ENCODE measurements around the gene AGMO. TPM values are rescaled to one million over a fixed set of nuclear protein-coding genes. Genes with fewer than 3 reads are reported as not detected.

AGMO gene
- total and polyA plus RNA-seq, 2 of the 8 experiments (the other 6 are each of a cell fraction or from before 2014, with no cell fraction given), result 0.22 to 0.45 TPM

- TF ChIP-seq RBBP5 (IDR thresholded peaks at IDR 0.05; ENCODE audit: borderline replicate concordance, low read depth, low read length) (no peak), CTCF (IDR thresholded peaks at IDR 0.05; ENCODE audit: control extremely low read depth in 1 of 3, insufficient read depth in 1 of 3, low read depth in 1 of 3, low read length in 3 of 3) (no peak), RFX5 (IDR thresholded peaks at IDR 0.05; ENCODE audit: borderline replicate concordance, low read depth, low read length) (no peak), ASH2L (IDR thresholded peaks at IDR 0.05; ENCODE audit: low read length) (no peak), MAFK (IDR thresholded peaks at IDR 0.05; ENCODE audit: low read depth, low read length) (no peak), FOSL1 (IDR thresholded peaks at IDR 0.05; ENCODE audit: insufficient read depth, low read depth, low read length) (no peak), CEBPB (IDR thresholded peaks at IDR 0.05; ENCODE audit: low read depth, low read length) (no peak), NRF1 (IDR thresholded peaks at IDR 0.05; ENCODE audit: low read depth, low read length) (no peak)
Measured at GRCh38 chr7:15236952-15237351, 324.9 kb downstream of the AGMO start (continued).
